AG04450 (cell line): Measurements from ENCODE around the gene TMEM120B. TPM values are rescaled to one million over a fixed set of nuclear protein-coding genes. Genes with fewer than 3 reads are reported as not detected.

Experiments
- CTCF ChIA-PET: fragments of 300-600, 350-600 bp; formaldehyde crosslinking; extraction: SDS; loops from one replicate; lab custom pipeline; 2022; ENCODE audit warnings: antibody characterized with exemption, inconsistent platforms; lab: Charles Lee
- POLR2A ChIA-PET: fragments of 350-600 bp; formaldehyde crosslinking; extraction: SDS; loops from one replicate; lab custom pipeline; 2021; ENCODE audit warnings: antibody characterized with exemption, inconsistent platforms; lab: Yijun Ruan, JAX
- DNase-seq: peaks from one replicate; pipeline ENCODE4 v3.0.0-alpha.2; 2011; ENCODE audit warnings: low read depth, low spot score
- H3K27ac ChIP-seq: one replicate; pipeline ENCODE4 v1.5.1; 2012; ENCODE audit warnings: low read depth, low read length, control low read depth
- H3K27me3 ChIP-seq: one replicate; pipeline ENCODE4 v1.6.0; 2012; ENCODE audit warnings: low read length; ENCODE audit not compliant: control insufficient read depth, insufficient read depth
- H3K4me3 ChIP-seq: 2 replicates; pipeline ENCODE4 v1.5.1; 2011; ENCODE audit warnings: mild to moderate bottlenecking, low read depth, low read length, control low read depth
- H3K9me3 ChIP-seq: 2 replicates; pipeline ENCODE4 v1.5.1; 2012; ENCODE audit warnings: low read length; ENCODE audit not compliant: control insufficient read depth, insufficient read depth
- polyA plus RNA-seq: library from polyadenylated mRNA; depleted of rRNA; stranded (reverse); fragments of >200 nt; gene quantifications from 2 replicates; pipeline ENCODE4 v1.2.3, GENCODE V29; 2011
- TF ChIP-seq, protein P1 (sequence below): IDR thresholded peaks from 2 replicates; pipeline ENCODE4 v1.5.1; 2011; ENCODE audit warnings: low read depth, low read length, control low read depth, inconsistent platforms

The TMEM120B gene
- polyA plus RNA-seq, 1 experiment: 11.1 TPM

DNA sequence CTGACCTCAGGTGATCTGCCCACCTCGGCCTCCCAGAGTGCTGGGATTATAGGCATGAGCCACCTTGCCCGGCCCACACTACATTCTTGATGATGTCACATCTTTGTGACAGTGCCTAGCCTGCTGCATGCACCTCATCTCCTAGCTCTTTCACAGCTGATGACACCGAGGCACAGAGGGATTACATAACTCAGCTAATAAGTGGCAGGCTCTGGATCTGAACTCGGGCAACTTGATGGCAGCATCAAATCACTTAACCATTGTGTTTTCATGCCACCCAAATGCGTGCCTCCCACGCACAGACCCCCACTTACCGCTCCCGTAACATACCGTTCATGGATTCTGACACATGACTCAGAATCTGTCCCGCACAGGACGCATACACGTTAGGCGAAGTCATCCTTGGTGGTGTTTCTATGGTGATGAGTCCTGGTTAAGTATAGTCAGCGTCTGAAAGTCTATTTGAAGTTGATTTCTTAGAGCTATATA is 7.4 kb downstream of the TMEM120B start:
- peak overlapping the region; percentile 43 for H3K27ac ChIP-seq
- ChIA-PET CTCF (interaction anchor here (0.6 to 0.7 kb wide), 2 partner anchors 22 to 38 kb away, joined by 3 read pairs; no protein-coding TSS in a partner anchor), POLR2A (interaction anchor here (0.6 to 1.3 kb wide), 2 partner anchors 8 to 547 kb away, joined by 4 read pairs; no protein-coding TSS in a partner anchor)
- H3K9me3 ChIP-seq: no peaks in the 10 kb centered on the region
- TF ChIP-seq, protein P1, sequence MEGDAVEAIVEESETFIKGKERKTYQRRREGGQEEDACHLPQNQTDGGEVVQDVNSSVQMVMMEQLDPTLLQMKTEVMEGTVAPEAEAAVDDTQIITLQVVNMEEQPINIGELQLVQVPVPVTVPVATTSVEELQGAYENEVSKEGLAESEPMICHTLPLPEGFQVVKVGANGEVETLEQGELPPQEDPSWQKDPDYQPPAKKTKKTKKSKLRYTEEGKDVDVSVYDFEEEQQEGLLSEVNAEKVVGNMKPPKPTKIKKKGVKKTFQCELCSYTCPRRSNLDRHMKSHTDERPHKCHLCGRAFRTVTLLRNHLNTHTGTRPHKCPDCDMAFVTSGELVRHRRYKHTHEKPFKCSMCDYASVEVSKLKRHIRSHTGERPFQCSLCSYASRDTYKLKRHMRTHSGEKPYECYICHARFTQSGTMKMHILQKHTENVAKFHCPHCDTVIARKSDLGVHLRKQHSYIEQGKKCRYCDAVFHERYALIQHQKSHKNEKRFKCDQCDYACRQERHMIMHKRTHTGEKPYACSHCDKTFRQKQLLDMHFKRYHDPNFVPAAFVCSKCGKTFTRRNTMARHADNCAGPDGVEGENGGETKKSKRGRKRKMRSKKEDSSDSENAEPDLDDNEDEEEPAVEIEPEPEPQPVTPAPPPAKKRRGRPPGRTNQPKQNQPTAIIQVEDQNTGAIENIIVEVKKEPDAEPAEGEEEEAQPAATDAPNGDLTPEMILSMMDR: no peak
- peak; percentile 48 for DNase-seq
- H3K4me3 ChIP-seq: no peak overlapping the region
- H3K27me3 ChIP-seq: no peaks in the 10 kb centered on the region

DNA sequence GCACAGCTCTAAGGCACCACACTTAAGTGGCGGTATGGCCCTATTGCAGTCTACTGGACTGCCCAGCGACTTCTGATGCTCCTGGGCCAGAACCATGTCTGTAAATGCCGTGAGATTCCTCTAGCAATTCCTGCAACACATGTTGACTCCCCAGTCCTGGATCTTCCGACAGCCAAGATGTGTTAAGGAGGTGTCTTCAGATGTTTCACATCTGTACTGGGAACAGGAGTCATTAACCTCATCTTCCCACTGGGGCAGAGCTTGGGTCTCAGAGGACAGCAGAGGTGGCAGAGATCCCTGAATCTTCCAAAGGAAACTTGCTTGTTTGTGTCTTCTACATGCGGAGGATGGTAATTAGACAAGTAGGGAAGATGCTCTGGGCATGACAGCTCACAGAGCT is 8.2 kb downstream of the TMEM120B start:
- TF ChIP-seq, protein P1: no peak
- ChIA-PET POLR2A (interaction anchor here (0.5 to 1.3 kb wide), 2 partner anchors 9 to 74 kb away, joined by 3 to 4 read pairs; no protein-coding TSS in a partner anchor), CTCF (interaction anchor here (0.8 kb wide), 1 partner anchor 74 kb away, joined by 3 read pairs; no protein-coding TSS in a partner anchor)
- no peak overlapping the region for H3K4me3 ChIP-seq
- H3K27me3 ChIP-seq: no peaks in the 10 kb centered on the region
- no peaks in the 10 kb centered on the region for H3K9me3 ChIP-seq
- DNase-seq: no peak
- H3K27ac ChIP-seq: peak overlapping the region; percentile 0

DNA sequence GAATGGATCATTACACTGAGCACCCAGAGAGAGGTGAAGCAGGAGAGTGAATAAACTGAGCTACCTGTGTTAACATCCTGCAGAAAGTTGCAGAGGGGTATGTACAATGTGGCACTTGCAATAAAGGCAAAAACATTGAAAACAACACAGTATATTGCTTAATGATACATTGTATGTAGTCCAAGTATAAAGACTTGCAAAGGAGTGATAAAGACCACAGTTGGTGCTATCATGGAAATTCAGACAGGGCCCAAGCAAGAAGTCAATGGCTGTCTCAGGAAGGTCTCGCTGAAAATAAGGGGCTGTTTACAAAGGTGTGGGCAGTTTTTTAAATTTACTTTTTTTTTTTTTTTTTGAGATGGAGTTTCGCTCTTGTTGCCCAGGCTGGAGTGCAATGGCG is 10.0 kb downstream of the TMEM120B start:
- H3K9me3 ChIP-seq: no peaks in the 10 kb centered on the region
- no peak for DNase-seq
- H3K27ac ChIP-seq: no peak overlapping the region
- TF ChIP-seq, protein P1: no peak
- H3K4me3 ChIP-seq: no peak overlapping the region
- no peaks in the 10 kb centered on the region for H3K27me3 ChIP-seq
- ChIA-PET POLR2A (interaction anchor here (1.1 kb wide), 1 partner anchor 26 kb away, joined by 3 read pairs; no protein-coding TSS in a partner anchor), CTCF (no interaction called here)

DNA sequence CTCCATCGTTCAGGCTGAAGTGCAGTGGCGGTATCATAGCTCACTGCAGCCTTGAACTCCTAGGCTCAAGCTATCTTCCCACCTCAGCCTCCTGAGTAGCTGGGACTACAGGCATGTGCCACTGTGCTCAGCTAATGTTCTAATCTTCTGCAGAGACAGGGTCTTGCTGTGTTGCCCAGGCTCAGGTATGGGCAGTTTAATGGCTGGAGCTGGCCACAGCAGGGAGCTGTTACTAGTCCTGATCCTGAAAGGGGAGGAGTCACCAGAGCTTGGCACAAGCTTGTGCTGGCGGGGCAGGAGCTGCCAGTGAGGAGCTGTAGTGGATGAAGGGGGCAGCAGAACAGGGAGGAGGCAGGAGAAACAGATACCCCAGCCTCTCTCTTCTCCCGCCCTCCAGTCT is 10.6 kb downstream of the TMEM120B start:
- POLR2A ChIA-PET: interaction anchor here (1.1 kb wide), 1 partner anchor 26 kb away, joined by 3 read pairs; no protein-coding TSS in a partner anchor
- H3K9me3 ChIP-seq: no peaks in the 10 kb centered on the region
- no peaks in the 10 kb centered on the region for H3K27me3 ChIP-seq
- H3K27ac ChIP-seq: no peak overlapping the region
- H3K4me3 ChIP-seq: no peak overlapping the region
- TF ChIP-seq, protein P1: no peak
- DNase-seq: no peak
- CTCF ChIA-PET: no interaction called here

DNA sequence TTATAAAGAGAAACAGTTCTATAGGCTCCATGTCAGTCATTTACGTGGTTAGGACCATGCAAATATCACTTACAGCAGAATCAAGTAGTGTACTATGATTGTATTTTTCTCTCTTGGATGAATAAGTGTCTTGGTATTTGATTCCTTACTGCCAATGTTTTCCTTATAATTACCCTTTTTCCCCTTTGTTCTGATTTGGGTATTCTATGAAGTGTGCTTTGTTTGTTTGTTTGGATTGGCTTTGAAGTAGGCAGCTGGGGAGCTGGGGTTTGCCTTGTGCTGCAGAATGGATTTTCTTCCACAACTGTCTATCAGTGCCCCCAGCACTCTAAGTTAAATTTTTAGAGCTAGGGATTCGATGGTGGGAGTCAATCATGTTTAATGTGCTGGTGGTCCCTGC is 12.4 kb downstream of the TMEM120B start:
- DNase-seq: no peak

More for the DNA sequence above, 12.4 kb downstream of the TMEM120B start:
- Histone ChIP-seq H3K27me3 (no peaks in the 10 kb centered on the region), H3K9me3 (no peaks in the 10 kb centered on the region), H3K4me3 (no peak overlapping the region), H3K27ac (no peak overlapping the region)
- TF ChIP-seq, protein P1: no peak
- ChIA-PET CTCF (no interaction called here), POLR2A (no interaction called here)
